ENCODE data around the gene RALGPS2. TPM values are rescaled to one million over a fixed set of nuclear protein-coding genes. Genes with fewer than 3 reads are reported as not detected.
A peak's percentile ranks its signal among the peaks of the same experiment; 100 is the strongest.

RALGPS2 gene
- total and polyA plus RNA-seq, 2 of the 13 experiments (the other 11 are each of a cell fraction or from before 2014, with no cell fraction given): 15.6 to 36.0 TPM

DNA sequence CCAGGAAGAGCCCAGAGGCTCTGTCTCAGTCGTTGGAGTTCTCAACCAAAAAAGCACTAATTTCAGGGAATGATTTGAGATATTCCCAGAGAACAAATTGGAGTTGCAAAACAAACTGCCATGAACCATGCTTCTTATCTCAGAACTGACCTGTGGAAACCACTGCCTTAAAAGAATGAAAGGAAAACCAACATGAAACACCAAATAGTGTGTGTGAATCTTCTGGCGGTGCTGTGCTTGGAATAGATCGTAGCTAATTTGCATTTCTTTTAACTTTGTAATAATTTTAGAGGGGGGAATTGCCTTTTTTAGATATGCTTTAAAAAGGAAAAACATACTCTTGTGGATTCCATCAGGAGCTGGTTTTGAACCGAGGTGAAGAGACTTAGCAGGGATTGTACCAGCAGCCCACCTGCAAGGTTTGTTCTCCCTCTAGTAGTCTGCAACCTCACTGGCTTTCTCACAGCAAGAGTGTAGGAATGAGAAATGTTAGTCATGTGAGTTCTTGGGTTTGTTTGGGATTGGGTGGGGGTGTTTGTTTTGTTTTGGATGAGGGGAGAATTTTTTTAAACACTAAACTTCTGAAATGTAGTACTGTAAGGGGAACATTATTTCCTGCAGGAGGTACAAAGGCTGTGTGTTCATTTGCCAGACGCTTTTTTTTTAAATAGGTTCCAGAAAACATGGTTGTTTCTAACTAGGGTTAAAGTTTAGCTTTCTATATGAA, 191.6 kb downstream of the RALGPS2 start (continued):
- TF ChIP-seq FOXC1 (CRISPR knock-in tag; IDR thresholded peaks at IDR 0.05; ENCODE audit: borderline replicate concordance) (no peak), GTF2F1 (IDR thresholded peaks at IDR 0.05; ENCODE audit: low read length) (no peak), MAF1 (CRISPR knock-in tag; IDR thresholded peaks at IDR 0.05; ENCODE audit: borderline replicate concordance) (no peak), NCOA2 (CRISPR knock-in tag; IDR thresholded peaks at IDR 0.05) (peak; percentile 76), ETV5 (CRISPR knock-in tag; IDR thresholded peaks at IDR 0.05; ENCODE audit: borderline replicate concordance) (peak; percentile 24; the same call in 1 of the 2 replicates), ZBTB7B (CRISPR knock-in tag; IDR thresholded peaks at IDR 0.05) (0 out of 2 replicates have a peak, but pooled peaks have one; percentile 39), ZNF619 (CRISPR knock-in tag; IDR thresholded peaks at IDR 0.05) (no peak), RBFOX2 (IDR thresholded peaks at IDR 0.05; ENCODE audit: low read depth, low read length) (peak; percentile 54; the same call in 1 of the 2 replicates), KDM3A (CRISPR knock-in tag; IDR thresholded peaks at IDR 0.05; ENCODE audit: low read depth) (no peak), POLR2G (IDR thresholded peaks at IDR 0.05; ENCODE audit: low read depth, low read length) (peak; percentile 80), FOXA1 (IDR thresholded peaks at IDR 0.05) (no peak), FOXA1 (CRISPR knock-in tag; IDR thresholded peaks at IDR 0.05) (0 out of 2 replicates have a peak, but pooled peaks have one; percentile 4), RBM22 (optimal IDR thresholded peaks at IDR 0.05; ENCODE audit: low read length) (peak; percentile 54), ZNF7 (CRISPR knock-in tag; IDR thresholded peaks at IDR 0.05) (no peak), FOSL2 (CRISPR knock-in tag; IDR thresholded peaks at IDR 0.05) (0 out of 2 replicates have a peak, but pooled peaks have one; percentile 28), SKI (IDR thresholded peaks at IDR 0.05; ENCODE audit: partially characterized antibody) (no peak), TAF1 (CRISPR knock-in tag; IDR thresholded peaks at IDR 0.05) (0 out of 2 replicates have a peak, but pooled peaks have one; percentile 17), SALL1 (CRISPR knock-in tag; IDR thresholded peaks at IDR 0.05) (peak; percentile 47; the same call in 1 of the 2 replicates), ASH2L (IDR thresholded peaks at IDR 0.05; ENCODE audit: insufficient read length, low read depth, low read length) (peak; percentile 17), HOXA5 (CRISPR knock-in tag; IDR thresholded peaks at IDR 0.05) (no peak), HOXA9 (CRISPR knock-in tag; IDR thresholded peaks at IDR 0.05; ENCODE audit: borderline replicate concordance) (no peak), ZKSCAN8 (CRISPR knock-in tag; IDR thresholded peaks at IDR 0.05; ENCODE audit: borderline replicate concordance) (peak; percentile 37; the same call in 1 of the 2 replicates), ZNF629 (CRISPR knock-in tag; conservative IDR thresholded peaks at IDR 0.05) (0 out of 2 replicates have a peak, but pooled peaks have one; percentile 18)
- TF ChIP-seq, protein P1, sequence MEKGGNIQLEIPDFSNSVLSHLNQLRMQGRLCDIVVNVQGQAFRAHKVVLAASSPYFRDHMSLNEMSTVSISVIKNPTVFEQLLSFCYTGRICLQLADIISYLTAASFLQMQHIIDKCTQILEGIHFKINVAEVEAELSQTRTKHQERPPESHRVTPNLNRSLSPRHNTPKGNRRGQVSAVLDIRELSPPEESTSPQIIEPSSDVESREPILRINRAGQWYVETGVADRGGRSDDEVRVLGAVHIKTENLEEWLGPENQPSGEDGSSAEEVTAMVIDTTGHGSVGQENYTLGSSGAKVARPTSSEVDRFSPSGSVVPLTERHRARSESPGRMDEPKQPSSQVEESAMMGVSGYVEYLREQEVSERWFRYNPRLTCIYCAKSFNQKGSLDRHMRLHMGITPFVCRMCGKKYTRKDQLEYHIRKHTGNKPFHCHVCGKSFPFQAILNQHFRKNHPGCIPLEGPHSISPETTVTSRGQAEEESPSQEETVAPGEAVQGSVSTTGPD (CRISPR knock-in tag; IDR thresholded peaks at IDR 0.05): no peak
- TF ChIP-seq, protein P2, sequence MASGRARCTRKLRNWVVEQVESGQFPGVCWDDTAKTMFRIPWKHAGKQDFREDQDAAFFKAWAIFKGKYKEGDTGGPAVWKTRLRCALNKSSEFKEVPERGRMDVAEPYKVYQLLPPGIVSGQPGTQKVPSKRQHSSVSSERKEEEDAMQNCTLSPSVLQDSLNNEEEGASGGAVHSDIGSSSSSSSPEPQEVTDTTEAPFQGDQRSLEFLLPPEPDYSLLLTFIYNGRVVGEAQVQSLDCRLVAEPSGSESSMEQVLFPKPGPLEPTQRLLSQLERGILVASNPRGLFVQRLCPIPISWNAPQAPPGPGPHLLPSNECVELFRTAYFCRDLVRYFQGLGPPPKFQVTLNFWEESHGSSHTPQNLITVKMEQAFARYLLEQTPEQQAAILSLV (CRISPR knock-in tag; IDR thresholded peaks at IDR 0.05; ENCODE audit: borderline replicate concordance): no peak
- TF ChIP-seq, protein P3, sequence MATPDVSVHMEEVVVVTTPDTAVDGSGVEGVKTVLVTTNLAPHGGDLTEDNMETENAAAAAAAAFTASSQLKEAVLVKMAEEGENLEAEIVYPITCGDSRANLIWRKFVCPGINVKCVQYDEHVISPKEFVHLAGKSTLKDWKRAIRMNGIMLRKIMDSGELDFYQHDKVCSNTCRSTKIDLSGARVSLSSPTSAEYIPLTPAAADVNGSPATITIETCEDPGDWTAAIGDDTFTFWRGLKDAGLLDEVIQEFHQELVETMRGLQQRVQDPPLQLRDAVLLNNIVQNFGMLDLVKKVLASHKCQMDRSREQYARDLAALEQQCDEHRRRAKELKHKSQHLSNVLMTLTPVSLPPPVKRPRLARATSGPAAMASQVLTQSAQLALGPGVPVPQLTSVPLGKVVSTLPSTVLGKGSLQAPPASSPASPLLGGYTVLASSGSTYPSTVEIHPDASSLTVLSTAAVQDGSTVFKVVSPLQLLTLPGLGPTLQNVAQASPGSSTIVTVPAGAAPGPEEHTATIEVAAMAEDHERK (CRISPR knock-in tag; IDR thresholded peaks at IDR 0.05; ENCODE audit: low read depth): no peak
- TF ChIP-seq, protein P4, sequence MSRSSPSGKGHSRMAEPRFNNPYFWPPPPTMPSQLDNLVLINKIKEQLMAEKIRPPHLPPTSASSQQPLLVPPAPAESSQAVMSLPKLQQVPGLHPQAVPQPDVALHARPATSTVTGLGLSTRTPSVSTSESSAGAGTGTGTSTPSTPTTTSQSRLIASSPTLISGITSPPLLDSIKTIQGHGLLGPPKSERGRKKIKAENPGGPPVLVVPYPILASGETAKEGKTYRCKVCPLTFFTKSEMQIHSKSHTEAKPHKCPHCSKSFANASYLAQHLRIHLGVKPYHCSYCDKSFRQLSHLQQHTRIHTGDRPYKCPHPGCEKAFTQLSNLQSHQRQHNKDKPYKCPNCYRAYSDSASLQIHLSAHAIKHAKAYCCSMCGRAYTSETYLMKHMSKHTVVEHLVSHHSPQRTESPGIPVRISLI (CRISPR knock-in tag; IDR thresholded peaks at IDR 0.05; ENCODE audit: borderline replicate concordance): peak; percentile 94

All from HepG2 (cell line).